Fibroblast of villous mesenchyme (primary cell): ENCODE data around the gene NT5C3A. TPM values are rescaled to one million over a fixed set of nuclear protein-coding genes. Genes with fewer than 3 reads are reported as not detected.
"Not testable (repeated sequence)": the region's sequence is repeated elsewhere in the genome, so short reads cannot be mapped to it uniquely, and the experiment has no call there.

Experiments
- DNase-seq: peaks from one replicate; pipeline ENCODE4 v3.0.0-alpha.2; 2010; ENCODE audit warnings: low read depth
- H3K4me3 ChIP-seq: 2 replicates; pipeline ENCODE4 v1.5.1; 2011; ENCODE audit warnings: low read depth, mild to moderate bottlenecking, low read length
- total RNA-seq: library from RNA; depleted of rRNA; stranded (reverse); fragments of >200 nt; gene quantifications from 2 replicates; pipeline ENCODE4 v1.2.3, GENCODE V29; 2012
- TF ChIP-seq, protein P1 (sequence below): IDR thresholded peaks from 2 replicates; pipeline ENCODE4 v1.5.1; 2012; ENCODE audit warnings: low read depth, mild to moderate bottlenecking, low read length; ENCODE audit not compliant: insufficient read depth

Gene NT5C3A
- total RNA-seq, 1 donor = 23.3 TPM

DNA sequence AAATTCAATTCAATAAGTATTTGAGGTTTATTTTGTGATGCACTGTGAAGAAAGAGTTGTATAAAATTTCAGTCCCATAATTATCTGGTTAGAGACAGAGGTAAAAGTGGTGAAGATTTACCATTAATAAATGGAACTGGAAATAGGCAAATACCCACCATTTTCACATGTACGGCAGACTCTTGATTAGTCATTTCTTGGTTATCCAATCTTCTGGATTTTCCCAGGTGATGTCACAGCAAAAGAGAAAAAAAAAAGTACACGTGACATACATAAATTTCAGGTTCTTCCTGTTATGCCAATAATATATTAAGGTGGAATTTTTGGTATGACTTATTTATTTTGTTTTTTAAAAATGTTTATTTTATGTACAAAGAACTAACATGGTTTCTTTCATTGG is 26.8 kb downstream of the NT5C3A start:
- no peak for DNase-seq
- TF ChIP-seq, protein P1, sequence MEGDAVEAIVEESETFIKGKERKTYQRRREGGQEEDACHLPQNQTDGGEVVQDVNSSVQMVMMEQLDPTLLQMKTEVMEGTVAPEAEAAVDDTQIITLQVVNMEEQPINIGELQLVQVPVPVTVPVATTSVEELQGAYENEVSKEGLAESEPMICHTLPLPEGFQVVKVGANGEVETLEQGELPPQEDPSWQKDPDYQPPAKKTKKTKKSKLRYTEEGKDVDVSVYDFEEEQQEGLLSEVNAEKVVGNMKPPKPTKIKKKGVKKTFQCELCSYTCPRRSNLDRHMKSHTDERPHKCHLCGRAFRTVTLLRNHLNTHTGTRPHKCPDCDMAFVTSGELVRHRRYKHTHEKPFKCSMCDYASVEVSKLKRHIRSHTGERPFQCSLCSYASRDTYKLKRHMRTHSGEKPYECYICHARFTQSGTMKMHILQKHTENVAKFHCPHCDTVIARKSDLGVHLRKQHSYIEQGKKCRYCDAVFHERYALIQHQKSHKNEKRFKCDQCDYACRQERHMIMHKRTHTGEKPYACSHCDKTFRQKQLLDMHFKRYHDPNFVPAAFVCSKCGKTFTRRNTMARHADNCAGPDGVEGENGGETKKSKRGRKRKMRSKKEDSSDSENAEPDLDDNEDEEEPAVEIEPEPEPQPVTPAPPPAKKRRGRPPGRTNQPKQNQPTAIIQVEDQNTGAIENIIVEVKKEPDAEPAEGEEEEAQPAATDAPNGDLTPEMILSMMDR = no peak
- H3K4me3 ChIP-seq = no peak overlapping the region

DNA sequence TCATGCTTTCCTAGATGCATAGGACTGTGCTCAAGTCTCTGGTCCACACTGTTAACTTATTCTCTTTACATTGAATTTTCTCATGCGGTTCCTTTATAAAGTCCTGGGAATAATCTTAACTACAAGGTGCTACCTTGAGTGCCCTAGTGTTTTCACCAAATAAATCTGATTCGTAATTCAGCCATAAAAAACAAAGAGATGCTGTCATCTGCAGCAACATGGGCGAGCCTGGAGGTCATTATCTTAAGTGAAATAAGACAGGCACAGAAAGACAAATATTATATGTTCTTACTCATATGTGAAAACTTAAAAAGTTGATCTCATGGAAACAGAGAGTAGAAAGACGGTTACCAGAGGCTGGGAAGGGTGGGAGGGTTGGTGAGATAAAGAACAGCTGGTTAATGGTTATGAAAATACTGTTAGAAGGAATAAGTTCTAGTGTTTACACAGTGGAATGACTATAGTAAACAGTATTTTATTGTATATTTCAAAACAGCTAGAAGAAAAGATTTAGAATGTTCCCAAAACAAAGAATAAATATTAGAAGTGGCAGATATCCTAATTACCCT is 38.3 kb downstream of the NT5C3A start:
- no peak overlapping the region for H3K4me3 ChIP-seq
- TF ChIP-seq, protein P1 = no peak
- DNase-seq = peak; percentile 92

GRCh38 chr7:33012364-33012763 is 50.2 kb downstream of the NT5C3A start:
- TF ChIP-seq, protein P1 = no peak
- H3K4me3 ChIP-seq = no peak overlapping the region
- no peak for DNase-seq

GRCh38 chr7:33009734-33010133 is 52.8 kb downstream of the NT5C3A start:
- no peak overlapping the region for H3K4me3 ChIP-seq
- TF ChIP-seq, protein P1 = no peak
- DNase-seq = no peak

GRCh38 chr7:33005690-33006089 is 56.9 kb downstream of the NT5C3A start:
- not testable (repeated sequence) for H3K4me3 ChIP-seq, DNase-seq

- H3K4me3 ChIP-seq, DNase-seq: not testable (repeated sequence)
These were observed 57.4 kb downstream of the NT5C3A start for GRCh38 chr7:33005193-33005592.

- DNase-seq, H3K4me3 ChIP-seq: not testable (repeated sequence)
These were observed 58.4 kb downstream of the NT5C3A start for GRCh38 chr7:33004104-33004616.

GRCh38 chr7:33003111-33003510 is 59.5 kb downstream of the NT5C3A start:
- not testable (repeated sequence) for H3K4me3 ChIP-seq, DNase-seq

DNA sequence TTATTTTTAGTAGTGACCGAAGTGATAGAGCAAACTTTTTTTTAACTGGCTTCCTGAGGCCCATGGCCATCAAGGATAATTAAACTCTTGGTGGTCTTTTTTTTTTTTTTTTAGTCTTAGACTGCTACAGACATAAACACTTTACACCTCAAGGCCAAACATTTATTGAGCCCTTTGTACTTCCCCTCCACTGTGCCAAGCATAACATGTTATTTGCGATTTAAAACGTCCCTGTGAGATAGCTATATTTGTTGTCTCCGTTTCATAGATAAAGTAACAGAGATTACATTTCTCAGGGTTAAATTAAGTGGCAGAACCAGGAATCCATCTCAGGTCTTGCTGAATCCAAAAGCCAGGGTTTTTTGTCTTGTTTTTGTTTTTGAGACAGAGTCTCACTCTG is 63.2 kb downstream of the NT5C3A start:
- not testable (repeated sequence) for DNase-seq, H3K4me3 ChIP-seq

- H3K4me3 ChIP-seq = not testable (repeated sequence)
These were observed 64.0 kb downstream of the NT5C3A start for GRCh38 chr7:32998361-32999171.

DNA sequence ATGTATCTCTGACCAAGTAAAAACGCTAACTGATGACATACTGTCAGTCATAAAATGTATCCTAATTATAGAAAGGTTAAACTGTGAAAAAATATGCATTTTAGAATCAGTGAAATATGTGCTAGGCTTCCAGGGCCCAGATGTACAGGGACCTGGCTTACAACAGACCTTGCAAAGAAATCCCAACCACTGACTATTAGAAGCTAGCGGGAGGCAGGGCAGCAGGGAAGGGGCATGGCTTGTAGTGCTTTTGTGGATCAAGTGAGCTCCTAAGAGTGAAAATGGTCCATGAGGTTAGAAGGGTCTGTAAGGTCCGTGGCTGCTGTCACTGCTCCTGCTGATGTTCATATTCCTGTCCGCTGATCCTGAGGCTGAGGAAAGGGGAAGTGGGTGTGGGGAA is 64.6 kb downstream of the NT5C3A start:
- DNase-seq, H3K4me3 ChIP-seq: not testable (repeated sequence)

More at GRCh38 chr7:32998361-32999171, 64.0 kb downstream of the NT5C3A start:
- peak; percentile 85 for DNase-seq

GRCh38 chr7:32992750-32993149 is 69.8 kb downstream of the NT5C3A start:
- not testable (repeated sequence) for H3K4me3 ChIP-seq, DNase-seq

GRCh38 chr7:32991975-32992700 is 70.4 kb downstream of the NT5C3A start:
- not testable (repeated sequence) for H3K4me3 ChIP-seq, DNase-seq
